H1 (cell line): ENCODE results near the gene XKR8. TPM values are rescaled to one million over a fixed set of nuclear protein-coding genes. Genes with fewer than 3 reads are reported as not detected.

Experiments
- CTCF ChIA-PET: fragments of 300-600 bp; sonication (Branson Sonifier 250); formaldehyde crosslinking; loops from one replicate; lab custom pipeline; 2021; ENCODE audit not compliant: partially characterized antibody; lab: Charles Lee
- POLR2A ChIA-PET: fragments of 300-600 bp; sonication (Branson Sonifier 250); formaldehyde crosslinking; loops from one replicate; lab custom pipeline; 2021; ENCODE audit warnings: inconsistent platforms; ENCODE audit not compliant: partially characterized antibody; lab: Charles Lee
- DNase-seq, 2 experiments: peaks; one replicate each; pipeline versions ENCODE4 v3.0.0 to v3.0.0-alpha.2; 2010 to 2022; ENCODE audit warnings: low spot score in 2 of 2, low read depth in 1 of 2, mixed read lengths in 1 of 2
- FAIRE-seq: peaks from 2 replicates; lab custom pipeline; 2011; peaks lifted over from hg19 to GRCh38; lab: Jason Lieb, UNC
- H2AFZ ChIP-seq: 2 replicates; pipeline ENCODE4 v1.8.1; 2012; ENCODE audit warnings: low read length, inconsistent platforms
- H2AK5ac ChIP-seq: 2 replicates; pipeline ENCODE4 v1.6.1; 2013; ENCODE audit warnings: low read depth, low read length
- H2BK120ac ChIP-seq: replicated peaks from 2 replicates; pipeline ENCODE3; 2013; ENCODE audit warnings: low read depth, low read length, inconsistent platforms
- H2BK12ac ChIP-seq: 2 replicates; pipeline ENCODE4 v1.6.1; 2013; ENCODE audit warnings: low read depth, low read length
- H2BK15ac ChIP-seq: 2 replicates; pipeline ENCODE4 v1.6.1; 2013; ENCODE audit warnings: low read length
- H2BK20ac ChIP-seq: 2 replicates; pipeline ENCODE4 v1.6.1; 2013; ENCODE audit warnings: low read length
- H2BK5ac ChIP-seq: 2 replicates; pipeline ENCODE4 v1.6.1; 2013; ENCODE audit warnings: low read depth, low read length
- H3K14ac ChIP-seq: 2 replicates; pipeline ENCODE4 v1.6.1; 2013; ENCODE audit warnings: inconsistent platforms; ENCODE audit not compliant: insufficient read length
- H3K18ac ChIP-seq: 2 replicates; pipeline ENCODE4 v1.6.1; 2013; ENCODE audit warnings: low read length; ENCODE audit errors: extremely low read depth
- H3K23ac ChIP-seq: 2 replicates; pipeline ENCODE4 v1.6.1; 2013; ENCODE audit warnings: inconsistent platforms; ENCODE audit not compliant: insufficient read length
- H3K23me2 ChIP-seq: 2 replicates; pipeline ENCODE4 v1.6.1; 2013; ENCODE audit warnings: low read depth, low read length
- H3K27ac ChIP-seq: 2 replicates; pipeline ENCODE4 v1.6.1; 2011; ENCODE audit warnings: low read depth, low read length, inconsistent platforms
- H3K27me3 ChIP-seq, 4 experiments: replicated peaks in 1 of 4; 1 replicate in 1 of 4; 2 replicates in 3 of 4; pipeline versions ENCODE4 v1.6.1 to v1.8.1; 2011 to 2013; ENCODE audit warnings: low read length in 3 of 4, mild to moderate bottlenecking in 3 of 4, inconsistent platforms in 2 of 4, mixed read lengths in 2 of 4, moderate library complexity in 1 of 4; ENCODE audit not compliant: control insufficient read depth in 3 of 4, insufficient read depth in 3 of 4; ENCODE audit errors: extremely low read depth in 1 of 4
- H3K36me3 ChIP-seq, 4 experiments: 2 replicates each; pipeline versions ENCODE4 v1.6.1 to v1.8.1; 2011 to 2013; ENCODE audit warnings: mild to moderate bottlenecking in 4 of 4, low read length in 3 of 4, moderate library complexity in 2 of 4, control low read depth in 1 of 4, inconsistent platforms in 1 of 4; ENCODE audit not compliant: insufficient read depth in 4 of 4, control insufficient read depth in 2 of 4
- H3K4ac ChIP-seq: replicated peaks from 2 replicates; pipeline ENCODE3; 2013; ENCODE audit warnings: low read length, low read depth, mixed read lengths, inconsistent platforms; ENCODE audit not compliant: insufficient read length
- H3K4me1 ChIP-seq, 4 experiments: replicated peaks in 1 of 4; 1 replicate in 1 of 4; 2 replicates in 3 of 4; pipeline versions ENCODE4 v1.6.1 to v1.8.1; 2011 to 2013; ENCODE audit warnings: low read length in 3 of 4, inconsistent platforms in 2 of 4, mixed read lengths in 1 of 4; ENCODE audit not compliant: insufficient read depth in 4 of 4, control insufficient read depth in 3 of 4
- H3K4me2 ChIP-seq, 2 experiments: 2 replicates each; pipeline versions ENCODE4 v1.6.1 to v1.8.1; 2011 to 2013; ENCODE audit warnings: low read depth in 2 of 2, low read length in 2 of 2, control low read depth in 1 of 2, inconsistent platforms in 1 of 2, mild to moderate bottlenecking in 1 of 2; ENCODE audit not compliant: insufficient read depth in 1 of 2
- H3K4me3 ChIP-seq, 4 experiments: fragments of 200-600, 300-600 bp in 1 of 4; sonication (generic), shearing (Covaris generic), sonication (Bioruptor Twin) in 1 of 4; 2 replicates each; pipeline versions ENCODE4 v1.5.1 to v1.8.1; 2011 to 2016; ENCODE audit warnings: low read length in 4 of 4, low read depth in 3 of 4, control low read depth in 2 of 4, inconsistent platforms in 2 of 4, mild to moderate bottlenecking in 2 of 4, mixed read lengths in 1 of 4, moderate library complexity in 1 of 4; ENCODE audit not compliant: insufficient read depth in 2 of 4; ENCODE audit errors: extremely low read depth in 1 of 4
- H3K56ac ChIP-seq: replicated peaks from 2 replicates; pipeline ENCODE3; 2013; ENCODE audit warnings: low read depth, mild to moderate bottlenecking, mixed read lengths, low read length, inconsistent platforms; ENCODE audit not compliant: insufficient read length
- H3K79me1 ChIP-seq: 2 replicates; pipeline ENCODE4 v1.6.1; 2013; ENCODE audit warnings: low read depth, low read length, control low read depth
- H3K79me2 ChIP-seq, 2 experiments: 2 replicates each; pipeline versions ENCODE4 v1.6.1 to v1.8.1; 2012 to 2013; ENCODE audit warnings: low read length in 2 of 2, mild to moderate bottlenecking in 2 of 2, inconsistent platforms in 1 of 2; ENCODE audit not compliant: insufficient read depth in 2 of 2, control insufficient read depth in 1 of 2
- H3K9ac ChIP-seq, 4 experiments: replicated peaks in 1 of 4; 1 replicate in 1 of 4; 2 replicates in 3 of 4; pipeline versions ENCODE4 v1.6.1 to v1.8.1; 2011 to 2013; ENCODE audit warnings: low read depth in 3 of 4, low read length in 3 of 4, control low read depth in 2 of 4, mild to moderate bottlenecking in 2 of 4, moderate library complexity in 2 of 4, inconsistent platforms in 1 of 4; ENCODE audit errors: extremely low read depth in 1 of 4
- H3K9me3 ChIP-seq, 2 experiments: 2 replicates each; pipeline versions ENCODE4 v1.6.1 to v1.8.1; 2012 to 2013; ENCODE audit warnings: mild to moderate bottlenecking in 2 of 2, moderate library complexity in 2 of 2, control low read depth in 1 of 2, inconsistent platforms in 1 of 2, low read depth in 1 of 2, low read length in 1 of 2, mixed read lengths in 1 of 2; ENCODE audit not compliant: insufficient read depth in 2 of 2
- H4K20me1 ChIP-seq, 2 experiments: replicated peaks in 1 of 2; 2 replicates each; pipeline versions ENCODE3 to v1.8.1; 2011 to 2013; ENCODE audit warnings: inconsistent platforms in 2 of 2, low read length in 2 of 2, mild to moderate bottlenecking in 1 of 2; ENCODE audit not compliant: insufficient read depth in 2 of 2, control insufficient read depth in 1 of 2
- H4K5ac ChIP-seq: 2 replicates; pipeline ENCODE4 v1.6.1; 2013; ENCODE audit warnings: low read length, low read depth, mixed read lengths, inconsistent platforms; ENCODE audit not compliant: insufficient read length
- H4K8ac ChIP-seq: 2 replicates; pipeline ENCODE4 v1.8.0; 2013; ENCODE audit warnings: mild to moderate bottlenecking, moderate library complexity, low read length, inconsistent platforms; ENCODE audit not compliant: insufficient read depth; ENCODE audit errors: extremely low read depth
- H4K91ac ChIP-seq: replicated peaks from 2 replicates; pipeline ENCODE3; 2013; ENCODE audit warnings: low read length, mixed read lengths, inconsistent platforms; ENCODE audit not compliant: insufficient read length
- ATF2 ChIP-seq: IDR thresholded peaks from 2 replicates; pipeline ENCODE4 v1.6.1; 2012; ENCODE audit warnings: low read length, inconsistent platforms
- BACH1 ChIP-seq: IDR thresholded peaks from 2 replicates; pipeline ENCODE4 v1.6.1; 2012; ENCODE audit warnings: low read length, improper control_type of control experiment
- BCL11A ChIP-seq, 2 experiments: IDR thresholded peaks; one replicate each; pipeline ENCODE4 v1.6.1; 2011; ENCODE audit warnings: low read depth in 2 of 2, low read length in 2 of 2, mild to moderate bottlenecking in 2 of 2
- CHD2 ChIP-seq: IDR thresholded peaks from 2 replicates; pipeline ENCODE4 v1.6.1; 2012; ENCODE audit warnings: low read length, improper control_type of control experiment
- CREB1 ChIP-seq: IDR thresholded peaks from 2 replicates; pipeline ENCODE4 v1.6.1; 2012; ENCODE audit warnings: inconsistent platforms
- FOSL1 ChIP-seq: IDR thresholded peaks from 2 replicates; pipeline ENCODE4 v1.6.1; 2011; ENCODE audit warnings: mild to moderate bottlenecking, low read depth, low read length, moderate library complexity; ENCODE audit not compliant: insufficient read depth
- MAFK ChIP-seq: IDR thresholded peaks from 2 replicates; pipeline ENCODE4 v1.6.1; 2012; ENCODE audit warnings: low read depth, mild to moderate bottlenecking, improper control_type of control experiment, low read length
- MAX ChIP-seq: IDR thresholded peaks from 2 replicates; pipeline ENCODE4 v1.6.1; 2012; ENCODE audit warnings: inconsistent platforms
- SIX5 ChIP-seq: IDR thresholded peaks from 2 replicates; pipeline ENCODE4 v1.6.1; 2011; ENCODE audit warnings: mild to moderate bottlenecking, low read depth, low read length
- SUZ12 ChIP-seq: fragments of 200-600 bp; sonication (generic); IDR thresholded peaks from 2 replicates; pipeline ENCODE4 v1.6.1; 2012; ENCODE audit warnings: mild to moderate bottlenecking, inconsistent platforms, low read length, moderate library complexity, mixed read lengths
- TAF1 ChIP-seq: IDR thresholded peaks from 2 replicates; pipeline ENCODE4 v1.6.1; 2011; ENCODE audit warnings: mild to moderate bottlenecking, low read depth, low read length
- TAF7 ChIP-seq: optimal IDR thresholded peaks from 2 replicates; pipeline ENCODE3; 2011; ENCODE audit warnings: low read depth, mild to moderate bottlenecking, inconsistent platforms, low read length, moderate library complexity, borderline replicate concordance
- TBP ChIP-seq: IDR thresholded peaks from 2 replicates; pipeline ENCODE4 v1.6.1; 2011; ENCODE audit warnings: low read depth, low read length, improper control_type of control experiment
- WGBS, 2 experiments: shearing (Covaris generic) in 1 of 2; methylation state at CpG; one replicate each; pipeline versions ENCODE4 v1.1.6 to v1.1.7; 2013 to 2015; ENCODE audit warnings: low lambda C conversion rate in 2 of 2, mixed read lengths in 2 of 2, inconsistent platforms in 1 of 2, low coverage in 1 of 2, missing lambda C conversion rate in 1 of 2; ENCODE audit not compliant: insufficient replicate concordance in 2 of 2, insufficient coverage in 1 of 2, insufficient read length in 1 of 2; ENCODE audit errors: extremely low coverage in 1 of 2, missing lambda C conversion rate in 1 of 2; 5-methylcytosine and 5-hydroxymethylcytosine counted together
- polyA plus RNA-seq, 7 experiments: library from polyadenylated mRNA; depleted of rRNA in 3 of 7; stranded (reverse) in 5 of 7; unstranded in 2 of 7; fragments of >200 nt in 5 of 7; fragments of 200-250 nt in 2 of 7; gene quantifications; 1 replicate in 5 of 7; 2 replicates in 1 of 7; 4 replicates in 1 of 7; pipeline versions ENCODE4 v1.2.1 to v1.2.3, GENCODE V29; 2011 to 2013; ENCODE audit warnings: missing spikeins in 2 of 7, mixed read lengths in 2 of 7
- total RNA-seq: library from RNA; stranded (reverse); fragmentation: NEBNext Ultra II Directional; extraction: Animal tissue kit (Norgen Biotek cat#: 25700); gene quantifications from 2 replicates; pipeline ENCODE4 v1.2.1, GENCODE V29; 2021

XKR8 gene
- total and polyA plus RNA-seq, 2 of the 8 experiments (the other 6 are each of a cell fraction or from before 2014, with no cell fraction given): 14.2 to 16.3 TPM

- no peak overlapping the region for H2BK120ac ChIP-seq
- H3K56ac ChIP-seq: no peak overlapping the region
- no peak overlapping the region for H2AK5ac ChIP-seq
- no peak overlapping the region for H3K4ac ChIP-seq
- DNase-seq: no peak
- no peaks in the 10 kb centered on the region for H3K9me3 ChIP-seq
- H3K27ac ChIP-seq: no peak overlapping the region
- no peak overlapping the region for H2BK20ac ChIP-seq
- no peak overlapping the region for H3K23ac ChIP-seq
- H2AFZ ChIP-seq: no peak overlapping the region
- 88% methylated on average over 4 of the region's 4 CpGs; no CpG with 5 or more reads in 1 of the 2 experiments for WGBS, 2 experiments
- no peaks in the 10 kb centered on the region for H3K27me3 ChIP-seq
- ChIA-PET CTCF (interaction anchor here (1.0 to 5.3 kb wide), 9 partner anchors 10 to 60 kb away, joined by 3 to 46 read pairs (median 5); partner anchors contain the start of gene XKR8), POLR2A (interaction anchor here (1.3 to 3.2 kb wide), 3 partner anchors 21 to 104 kb away, joined by 3 to 13 read pairs (median 5); partner anchors contain the start of gene XKR8)
- peaks cover 16 to 25% (median 19%) of the 10 kb centered on the region in 4 experiments for H3K4me1 ChIP-seq
- no peak overlapping the region for H2BK12ac ChIP-seq
- peaks cover 0 to 10% of the 10 kb centered on the region in 2 experiments for H4K20me1 ChIP-seq
- no peak overlapping the region for H3K14ac ChIP-seq
- H4K91ac ChIP-seq: no peak overlapping the region
- H3K4me3 ChIP-seq: peak overlapping the region in 2 of 4 experiments; percentile 19 to 67; a peak in 2 of 8 replicates
- H3K23me2 ChIP-seq: peaks cover 11% of the 10 kb centered on the region
- no peak overlapping the region for H4K8ac ChIP-seq
- FAIRE-seq: no peak
- H3K79me1 ChIP-seq: peaks cover 17% of the 10 kb centered on the region; the same call in 1 of the 2 replicates
- H3K36me3 ChIP-seq: peaks cover 0 to 11% (median 4%) of the 10 kb centered on the region in 4 experiments; a peak in 5 of 8 replicates
- peaks cover 0 to 28% of the 10 kb centered on the region in 2 experiments; a peak in 3 of 4 replicates for H3K79me2 ChIP-seq
- H4K5ac ChIP-seq: no peak overlapping the region
- H3K9ac ChIP-seq: no peak overlapping the region
- H3K4me2 ChIP-seq: peak overlapping the region; percentile 73 to 97; a peak in 3 of 4 replicates
- no peak overlapping the region for H2BK15ac ChIP-seq
- no peak overlapping the region for H3K18ac ChIP-seq
- no peak overlapping the region for H2BK5ac ChIP-seq
- TF ChIP-seq CREB1 (no peak), MAX (no peak), MAFK (no peak), SUZ12 (no peak), TAF7 (no peak), SIX5 (no peak), FOSL1 (no peak), BCL11A (IDR thresholded peaks at IDR 0.05; ENCODE audit: low read depth in 2 of 2, low read length in 2 of 2) (no peak), TAF1 (no peak), BACH1 (no peak), TBP (no peak), ATF2 (no peak), CHD2 (no peak)
Observed at GRCh38 chr1:27938488-27938887, 21.3 kb upstream of the XKR8 start.
